Immature natural killer cell (primary cell): ENCODE results near the gene MPI. TPM values are rescaled to one million over a fixed set of nuclear protein-coding genes. Genes with fewer than 3 reads are reported as not detected.
A peak's percentile ranks its signal among the peaks of the same experiment; 100 is the strongest.

Experiments
- DNase-seq, 3 donors: peaks; one replicate each; pipeline ENCODE4 v3.0.0; 2022; ENCODE audit warnings: mixed read lengths in 1 of 3
- H3K27ac Mint-ChIP-seq, 6 donors: one replicate each; pipeline ENCODE4 v1.8.0; 2020; ENCODE audit warnings: mixed read lengths in 6 of 6, mild to moderate bottlenecking in 5 of 6, inconsistent platforms in 4 of 6, moderate library complexity in 3 of 6
- H3K27me3 Mint-ChIP-seq, 3 donors: one replicate each; pipeline ENCODE4 v1.8.0; 2020 to 2021; ENCODE audit warnings: low read depth in 3 of 3, mild to moderate bottlenecking in 3 of 3, mixed read lengths in 3 of 3, moderate library complexity in 3 of 3, inconsistent platforms in 1 of 3
- H3K36me3 Mint-ChIP-seq, 3 donors: one replicate each; pipeline ENCODE4 v1.8.0; 2020; ENCODE audit warnings: mixed read lengths in 3 of 3, inconsistent platforms in 2 of 3, mild to moderate bottlenecking in 2 of 3
- H3K4me1 Mint-ChIP-seq, 2 donors: one replicate each; pipeline ENCODE4 v1.8.0; 2020; ENCODE audit warnings: inconsistent platforms in 2 of 2, mild to moderate bottlenecking in 2 of 2, mixed read lengths in 2 of 2, moderate library complexity in 1 of 2
- H3K4me3 Mint-ChIP-seq, 5 donors: one replicate each; pipeline ENCODE4 v1.8.0; 2020; ENCODE audit warnings: mild to moderate bottlenecking in 5 of 5, mixed read lengths in 5 of 5, inconsistent platforms in 3 of 5, moderate library complexity in 3 of 5
- H3K9me3 Mint-ChIP-seq, 6 donors: one replicate each; pipeline ENCODE4 v1.8.0; 2020; ENCODE audit warnings: mild to moderate bottlenecking in 6 of 6, mixed read lengths in 6 of 6, inconsistent platforms in 4 of 6, moderate library complexity in 3 of 6
- polyA plus RNA-seq, 3 donors: library from polyadenylated mRNA; unstranded; fragments of 300-500 nt; fragmentation: Illumina TruSeq; gene quantifications; one replicate each; pipeline ENCODE4 v1.2.3, GENCODE V29; 2021

Gene MPI
- polyA plus RNA-seq, 3 donors from 2014 or later, result 38.3 to 42.0 (median 40.9) TPM

GRCh38 chr15:74851960-74852359 is 37.9 kb upstream of the MPI start:
- Mint-ChIP-seq H3K27ac (no peak overlapping the region), H3K27me3 (peaks cover 0 to 2% (median 0%) of the 10 kb centered on the region in 3 donors), H3K36me3 (peaks cover 10 to 45% (median 14%) of the 10 kb centered on the region in 3 donors)

GRCh38 chr15:74854453-74855022 is 35.3 kb upstream of the MPI start:
- H3K27ac Mint-ChIP-seq, result no peak overlapping the region
- no peak overlapping the region for H3K4me3 Mint-ChIP-seq
- H3K36me3 Mint-ChIP-seq, result peaks cover 7 to 27% (median 10%) of the 10 kb centered on the region in 3 donors
- no peaks in the 10 kb centered on the region for H3K9me3 Mint-ChIP-seq
- no peak for DNase-seq
- H3K27me3 Mint-ChIP-seq, result peaks cover 0 to 2% (median 0%) of the 10 kb centered on the region in 3 donors
- H3K4me1 Mint-ChIP-seq, result peaks cover 35% of the 10 kb centered on the region in 2 donors

More at GRCh38 chr15:74851960-74852359, 37.9 kb upstream of the MPI start:
- Mint-ChIP-seq H3K4me3 (no peak overlapping the region), H3K4me1 (peaks cover 9 to 10% of the 10 kb centered on the region in 2 donors), H3K9me3 (no peaks in the 10 kb centered on the region)
- no peak for DNase-seq

GRCh38 chr15:74855857-74856256 is 34.0 kb upstream of the MPI start:
- Mint-ChIP-seq H3K4me3 (no peak overlapping the region), H3K36me3 (peaks cover 7 to 24% (median 7%) of the 10 kb centered on the region in 3 donors), H3K4me1 (peaks cover 38 to 40% of the 10 kb centered on the region in 2 donors), H3K27me3 (peaks cover 0 to 2% (median 0%) of the 10 kb centered on the region in 3 donors), H3K27ac (peak overlapping the region in 5 of 6 donors; percentile 35 to 64 (median 45)), H3K9me3 (no peaks in the 10 kb centered on the region)
- DNase-seq, result no peak

GRCh38 chr15:74856537-74856936 is 33.3 kb upstream of the MPI start:
- H3K27me3 Mint-ChIP-seq, result no peaks in the 10 kb centered on the region

GRCh38 chr15:74857082-74857655 is 32.7 kb upstream of the MPI start:
- Mint-ChIP-seq H3K4me1 (peaks cover 44 to 47% of the 10 kb centered on the region in 2 donors), H3K36me3 (peaks cover 4 to 16% (median 7%) of the 10 kb centered on the region in 3 donors), H3K27me3 (no peaks in the 10 kb centered on the region), H3K4me3 (peak overlapping the region; percentile 7 to 58 (median 21)), H3K27ac (peak overlapping the region; percentile 77 to 93 (median 90)), H3K9me3 (no peaks in the 10 kb centered on the region)
- peak in 1 of 3 donors; percentile 14 for DNase-seq

More at GRCh38 chr15:74856537-74856936, 33.3 kb upstream of the MPI start:
- Mint-ChIP-seq H3K9me3 (no peaks in the 10 kb centered on the region), H3K36me3 (peaks cover 4 to 19% (median 7%) of the 10 kb centered on the region in 3 donors), H3K27ac (peak overlapping the region; percentile 77 to 93 (median 90)), H3K4me3 (peak overlapping the region in 2 of 5 donors; percentile 6 to 21), H3K4me1 (peaks cover 43 to 46% of the 10 kb centered on the region in 2 donors)
- no peak for DNase-seq

GRCh38 chr15:74857671-74858368 is 32.0 kb upstream of the MPI start:
- Mint-ChIP-seq H3K4me3 (peak overlapping the region; percentile 46 to 72 (median 58)), H3K27me3 (no peaks in the 10 kb centered on the region), H3K36me3 (peaks cover 4 to 12% (median 7%) of the 10 kb centered on the region in 3 donors), H3K27ac (peak overlapping the region; percentile 77 to 91 (median 90)), H3K4me1 (peaks cover 49 to 51% of the 10 kb centered on the region in 2 donors), H3K9me3 (no peaks in the 10 kb centered on the region)
- peak in 2 of 3 donors; percentile 31 to 41 for DNase-seq

GRCh38 chr15:74858369-74858740 is 31.5 kb upstream of the MPI start:
- no peak for DNase-seq
- Mint-ChIP-seq H3K27me3 (no peaks in the 10 kb centered on the region), H3K36me3 (peaks cover 2 to 7% (median 6%) of the 10 kb centered on the region in 3 donors), H3K27ac (peak overlapping the region; percentile 77 to 91 (median 90)), H3K9me3 (no peaks in the 10 kb centered on the region), H3K4me3 (peak overlapping the region; percentile 46 to 72 (median 58)), H3K4me1 (peaks cover 55% of the 10 kb centered on the region in 2 donors)

- Mint-ChIP-seq H3K9me3 (no peaks in the 10 kb centered on the region), H3K4me1 (peaks cover 76% of the 10 kb centered on the region in 2 donors), H3K27me3 (peaks cover 0 to 6% (median 0%) of the 10 kb centered on the region in 3 donors), H3K27ac (peak overlapping the region; percentile 61 to 87 (median 71)), H3K4me3 (peak overlapping the region in 4 of 5 donors; percentile 12 to 50 (median 28)), H3K36me3 (peaks cover 4 to 9% (median 8%) of the 10 kb centered on the region in 3 donors)
- no peak for DNase-seq
These were observed 26.4 kb upstream of the MPI start for GRCh38 chr15:74863239-74864056.

- Mint-ChIP-seq H3K27ac (peak overlapping the region in 5 of 6 donors; percentile 24 to 80 (median 61)), H3K36me3 (peaks cover 4 to 9% (median 8%) of the 10 kb centered on the region in 3 donors), H3K27me3 (peaks cover 0 to 6% (median 0%) of the 10 kb centered on the region in 3 donors), H3K4me3 (peak overlapping the region in 3 of 5 donors; percentile 11 to 48 (median 15)), H3K4me1 (peaks cover 75 to 76% of the 10 kb centered on the region in 2 donors), H3K9me3 (no peaks in the 10 kb centered on the region)
- no peak for DNase-seq
These were observed 25.5 kb upstream of the MPI start for GRCh38 chr15:74864296-74864695.

GRCh38 chr15:74865316-74865715 is 24.5 kb upstream of the MPI start:
- peaks cover 4 to 9% (median 8%) of the 10 kb centered on the region in 3 donors for H3K36me3 Mint-ChIP-seq
- peak overlapping the region; percentile 35 to 85 (median 78) for H3K27ac Mint-ChIP-seq
- H3K9me3 Mint-ChIP-seq, result no peaks in the 10 kb centered on the region
- H3K4me3 Mint-ChIP-seq, result peak overlapping the region in 2 of 5 donors; percentile 41 to 70
- no peak for DNase-seq
- H3K4me1 Mint-ChIP-seq, result peaks cover 78 to 80% of the 10 kb centered on the region in 2 donors
- peaks cover 0 to 6% (median 0%) of the 10 kb centered on the region in 3 donors for H3K27me3 Mint-ChIP-seq

- Mint-ChIP-seq H3K27ac (peak overlapping the region; percentile 35 to 85 (median 66)), H3K27me3 (peaks cover 0 to 7% (median 0%) of the 10 kb centered on the region in 3 donors), H3K9me3 (no peaks in the 10 kb centered on the region), H3K4me3 (peak overlapping the region; percentile 17 to 46 (median 36)), H3K4me1 (peaks cover 85 to 88% of the 10 kb centered on the region in 2 donors), H3K36me3 (peaks cover 4 to 9% (median 8%) of the 10 kb centered on the region in 3 donors)
- DNase-seq, result no peak
These were observed 23.8 kb upstream of the MPI start for GRCh38 chr15:74866090-74866489.

GRCh38 chr15:74867466-74868038 is 22.3 kb upstream of the MPI start:
- Mint-ChIP-seq H3K36me3 (peaks cover 4 to 9% (median 8%) of the 10 kb centered on the region in 3 donors), H3K27me3 (peaks cover 0 to 7% (median 5%) of the 10 kb centered on the region in 3 donors), H3K4me1 (peaks cover 85 to 89% of the 10 kb centered on the region in 2 donors), H3K9me3 (no peaks in the 10 kb centered on the region), H3K4me3 (peak overlapping the region; percentile 59 to 83 (median 76)), H3K27ac (peak overlapping the region; percentile 82 to 93 (median 86))
- no peak for DNase-seq
